ENCODE measurements around the gene ARG1. TPM values are rescaled to one million over a fixed set of nuclear protein-coding genes. Genes with fewer than 3 reads are reported as not detected.

Gene ARG1
- total RNA-seq, 1 experiment from 2014 or later: 0.69 TPM

DNA sequence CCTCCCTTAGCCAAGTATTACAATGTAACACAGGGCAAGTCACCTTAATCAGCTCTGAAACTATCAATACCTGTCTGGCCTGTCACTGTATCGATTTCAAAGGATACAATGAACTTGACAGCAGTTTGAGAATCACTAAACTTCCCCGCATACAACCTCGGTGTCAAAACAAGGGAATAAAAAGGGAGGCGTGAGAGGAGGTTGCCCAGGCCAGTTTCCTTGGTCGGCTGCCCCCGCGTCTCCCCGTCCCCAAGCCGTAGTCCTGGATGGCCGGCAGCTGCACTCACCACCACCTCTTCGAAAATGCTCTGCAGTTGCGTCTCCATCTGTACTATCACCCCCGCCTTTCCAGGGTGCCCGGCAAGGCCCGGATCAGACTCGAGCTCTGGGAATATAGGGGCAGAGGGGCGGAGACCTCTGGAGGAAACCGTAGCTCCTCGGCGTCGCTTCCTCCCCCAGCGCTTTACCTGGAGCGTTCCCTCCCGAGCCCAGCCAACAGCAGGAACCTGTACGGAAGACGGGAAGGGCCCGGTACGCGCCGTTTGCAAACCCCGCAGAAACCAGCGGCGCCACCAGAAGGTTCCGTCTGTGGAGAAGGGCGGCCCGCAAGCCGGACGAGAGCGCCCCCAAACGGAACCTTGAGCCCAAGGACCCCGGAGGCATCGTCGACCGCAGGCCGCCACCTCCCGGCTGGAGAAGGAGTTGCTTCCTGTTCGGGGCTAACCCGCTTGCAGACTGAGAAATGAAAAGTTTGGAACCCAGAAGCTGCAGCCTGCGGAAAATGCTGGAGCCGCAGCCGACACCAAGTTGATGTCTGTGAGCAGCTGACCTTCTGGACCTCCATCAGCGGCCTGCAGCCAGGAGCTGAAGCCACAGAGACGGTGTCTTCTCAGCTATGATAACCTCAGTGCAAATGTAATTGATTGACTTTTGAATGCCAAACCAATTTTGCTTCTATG lies 55.0 kb downstream of the ARG1 start, which contains the start of gene MED23 (continued):
- TF ChIP-seq, protein P1, sequence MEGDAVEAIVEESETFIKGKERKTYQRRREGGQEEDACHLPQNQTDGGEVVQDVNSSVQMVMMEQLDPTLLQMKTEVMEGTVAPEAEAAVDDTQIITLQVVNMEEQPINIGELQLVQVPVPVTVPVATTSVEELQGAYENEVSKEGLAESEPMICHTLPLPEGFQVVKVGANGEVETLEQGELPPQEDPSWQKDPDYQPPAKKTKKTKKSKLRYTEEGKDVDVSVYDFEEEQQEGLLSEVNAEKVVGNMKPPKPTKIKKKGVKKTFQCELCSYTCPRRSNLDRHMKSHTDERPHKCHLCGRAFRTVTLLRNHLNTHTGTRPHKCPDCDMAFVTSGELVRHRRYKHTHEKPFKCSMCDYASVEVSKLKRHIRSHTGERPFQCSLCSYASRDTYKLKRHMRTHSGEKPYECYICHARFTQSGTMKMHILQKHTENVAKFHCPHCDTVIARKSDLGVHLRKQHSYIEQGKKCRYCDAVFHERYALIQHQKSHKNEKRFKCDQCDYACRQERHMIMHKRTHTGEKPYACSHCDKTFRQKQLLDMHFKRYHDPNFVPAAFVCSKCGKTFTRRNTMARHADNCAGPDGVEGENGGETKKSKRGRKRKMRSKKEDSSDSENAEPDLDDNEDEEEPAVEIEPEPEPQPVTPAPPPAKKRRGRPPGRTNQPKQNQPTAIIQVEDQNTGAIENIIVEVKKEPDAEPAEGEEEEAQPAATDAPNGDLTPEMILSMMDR (IDR thresholded peaks at IDR 0.05 in 2 of 3, conservative IDR thresholded peaks at IDR 0.05 in 1 of 3; ENCODE audit: borderline replicate concordance in 1 of 3, insufficient read depth in 1 of 3, low read depth in 2 of 3, low read length in 2 of 3): peak; percentile 98 to 100 (median 98)
- TF ChIP-seq CEBPB (IDR thresholded peaks at IDR 0.05; ENCODE audit: low read depth) (peak; percentile 50; the same call in 1 of the 2 replicates), JUND (IDR thresholded peaks at IDR 0.05) (no peak), EZH2 (IDR thresholded peaks at IDR 0.05) (no peak), FOSL1 (IDR thresholded peaks at IDR 0.05; ENCODE audit: low read depth) (no peak)

DNA sequence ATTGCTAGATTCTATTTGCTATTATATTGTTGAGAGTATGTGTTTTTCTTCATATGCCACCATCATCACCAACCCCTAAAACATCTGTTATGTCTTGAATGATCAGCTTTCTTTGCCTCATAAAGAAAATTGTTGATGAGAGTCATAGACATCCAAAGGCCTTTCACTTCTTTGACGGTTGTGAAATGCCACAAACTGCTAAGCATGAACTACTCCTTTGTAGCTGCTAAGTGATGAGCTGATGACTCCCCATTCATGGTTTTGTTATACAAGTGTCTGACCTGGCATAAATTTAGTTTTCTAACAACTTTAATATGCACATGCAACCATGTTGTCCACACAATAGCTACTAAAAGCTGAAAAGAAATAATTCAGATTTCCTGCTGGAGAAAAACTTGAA lies 55.7 kb downstream of the ARG1 start:
- Histone ChIP-seq H3K9ac (ENCODE audit: low read length) (peak overlapping the region; percentile 34), H3K9me2 (ENCODE audit: insufficient read depth) (no peaks in the 10 kb centered on the region), H3K36me3 (ENCODE audit: control insufficient read depth in 1 of 2, insufficient read depth in 2 of 2, low read length in 2 of 2) (peaks cover 0 to 14% of the 10 kb centered on the region in 2 experiments; a peak in 3 of 4 replicates), H3K9me3 (ENCODE audit: control insufficient read depth in 1 of 2, insufficient read depth in 1 of 2, low read depth in 1 of 2, low read length in 2 of 2) (no peaks in the 10 kb centered on the region), H3K27ac (ENCODE audit: low read depth, low read length) (no peak overlapping the region), H3K4me1 (ENCODE audit: control insufficient read depth in 1 of 2, insufficient read depth in 2 of 2, low read length in 2 of 2) (peaks cover 5 to 15% of the 10 kb centered on the region in 2 experiments), H3K79me2 (ENCODE audit: insufficient read depth, low read length) (peaks cover 17% of the 10 kb centered on the region), H3K27me3 (ENCODE audit: insufficient read depth, low read length) (no peaks in the 10 kb centered on the region), H3K4me2 (ENCODE audit: low read length) (peak overlapping the region; percentile 70), H3K4me3 (replicated peaks in 1 of 2; ENCODE audit: low read depth in 1 of 2, low read length in 2 of 2) (peak overlapping the region; percentile 55 to 77), H2AFZ (ENCODE audit: low read depth, low read length, poor library complexity, severe bottlenecking) (peak overlapping the region; percentile 99), H4K20me1 (ENCODE audit: insufficient read depth) (no peaks in the 10 kb centered on the region)
- intact Hi-C loops (cut with micrococcal nuclease): loop anchor here (1.0 kb wide), 1 partner anchor 743 kb away; no protein-coding TSS in a partner anchor
- CTCF ChIA-PET: interaction anchor here (0.8 to 2.5 kb wide), 15 partner anchors 9 to 1540 kb away, joined by 3 to 16 read pairs (median 5); partner anchors contain the start of gene ENPP3
- TF ChIP-seq ELF1 (IDR thresholded peaks at IDR 0.05; ENCODE audit: borderline replicate concordance, low read depth) (no peak), JUND (IDR thresholded peaks at IDR 0.05) (no peak)
- no peak for ATAC-seq
- RAD21 ChIA-PET (ENCODE audit: low non-redundant PET in 1 of 2, low total read pairs in 2 of 2, uncharacterized antibody in 2 of 2, unreplicated experiment in 2 of 2): no interaction called here
- no TSS peak for BruUV-seq (replicated peaks)
- POLR2A ChIA-PET: interaction anchor here (1.2 to 1.3 kb wide), 3 partner anchors 9 to 25 kb away, joined by 3 to 7 read pairs (median 4); no protein-coding TSS in a partner anchor
- DNase-seq (ENCODE audit: low read depth, low spot score): no peak
